ENCODE results near the gene OPRL1.

Gene OPRL1

GRCh38 chr20:64072498-64073063, 7.3 kb upstream of the OPRL1 start:
- DNase-seq = no peak
- Mint-ChIP-seq H3K36me3 (ENCODE audit: low read depth) (no peaks in the 10 kb centered on the region), H3K4me1 (no peaks in the 10 kb centered on the region), H3K4me3 (no peak overlapping the region), H3K9me3 (no peaks in the 10 kb centered on the region), H3K27me3 (ENCODE audit: low read depth, poor library complexity) (no peaks in the 10 kb centered on the region), H3K27ac (no peak overlapping the region)
- TF ChIP-seq CTCF (IDR thresholded peaks at IDR 0.05) = no peak

GRCh38 chr20:64073476-64074183, 6.3 kb upstream of the OPRL1 start:
- H3K4me1 Mint-ChIP-seq = peaks cover 7% of the 10 kb centered on the region
- no peak for DNase-seq

GRCh38 chr20:64074184-64074789, 5.6 kb upstream of the OPRL1 start:
- Mint-ChIP-seq H3K4me1 (peaks cover 13% of the 10 kb centered on the region), H3K36me3 (ENCODE audit: low read depth) (no peaks in the 10 kb centered on the region), H3K27ac (no peak overlapping the region), H3K4me3 (no peak overlapping the region), H3K27me3 (ENCODE audit: low read depth, poor library complexity) (no peaks in the 10 kb centered on the region), H3K9me3 (no peaks in the 10 kb centered on the region)
- DNase-seq = no peak
- no peak for TF ChIP-seq CTCF (IDR thresholded peaks at IDR 0.05)

More at GRCh38 chr20:64073476-64074183, 6.3 kb upstream of the OPRL1 start:
- no peaks in the 10 kb centered on the region for H3K27me3 Mint-ChIP-seq (ENCODE audit: low read depth, poor library complexity)
- H3K27ac Mint-ChIP-seq = no peak overlapping the region
- H3K4me3 Mint-ChIP-seq = no peak overlapping the region
- no peak for TF ChIP-seq CTCF (IDR thresholded peaks at IDR 0.05)
- H3K36me3 Mint-ChIP-seq (ENCODE audit: low read depth) = no peaks in the 10 kb centered on the region
- no peaks in the 10 kb centered on the region for H3K9me3 Mint-ChIP-seq

- H3K4me1 Mint-ChIP-seq = peaks cover 13% of the 10 kb centered on the region
- H3K27me3 Mint-ChIP-seq (ENCODE audit: low read depth, poor library complexity) = no peaks in the 10 kb centered on the region
- no peaks in the 10 kb centered on the region for H3K36me3 Mint-ChIP-seq (ENCODE audit: low read depth)
Observed at GRCh38 chr20:64074963-64075362, 4.9 kb upstream of the OPRL1 start.

GRCh38 chr20:64075556-64075955, 4.3 kb upstream of the OPRL1 start:
- Mint-ChIP-seq H3K36me3 (ENCODE audit: low read depth) (no peaks in the 10 kb centered on the region), H3K4me3 (no peak overlapping the region), H3K9me3 (no peaks in the 10 kb centered on the region), H3K27me3 (ENCODE audit: low read depth, poor library complexity) (no peaks in the 10 kb centered on the region), H3K27ac (no peak overlapping the region), H3K4me1 (peaks cover 17% of the 10 kb centered on the region)
- DNase-seq = no peak
- TF ChIP-seq CTCF (IDR thresholded peaks at IDR 0.05) = no peak

More at GRCh38 chr20:64074963-64075362, 4.9 kb upstream of the OPRL1 start:
- DNase-seq = no peak
- Mint-ChIP-seq H3K27ac (no peak overlapping the region), H3K4me3 (no peak overlapping the region), H3K9me3 (no peaks in the 10 kb centered on the region)
- no peak for TF ChIP-seq CTCF (IDR thresholded peaks at IDR 0.05)
